T47D (cell line): ENCODE measurements around the gene STK38L.

ENCODE experiments used
- DNase-seq, 2 experiments: peaks; one replicate each; pipeline versions ENCODE4 v3.0.0 to v3.0.0-alpha.2; 2011 to 2012; ENCODE audit warnings: low read depth in 1 of 2, low spot score in 1 of 2
- JUND ChIP-seq: IDR thresholded peaks from 2 replicates; pipeline ENCODE4 v1.6.1; 2012; ENCODE audit warnings: low read depth
- in situ Hi-C: cut with HindIII; loops from 2 replicates; pipeline ENCODE4 v1.10.0; 2016; ENCODE audit warnings: low sequenced_read_pairs, low pct_unique_long_range_greater_than_20kb

Gene STK38L

GRCh38 chr12:27237790-27238771 lies 6.0 kb upstream of the STK38L start:
- DNase-seq = no peak
- in situ Hi-C loops = no loop called here

GRCh38 chr12:27243006-27243405 lies 1.1 kb upstream of the STK38L start:
- DNase-seq = no peak
- no peak for TF ChIP-seq JUND

More at GRCh38 chr12:27237790-27238771, 6.0 kb upstream of the STK38L start:
- no peak for TF ChIP-seq JUND

GRCh38 chr12:27244689-27245488 lies 803 bp downstream of the STK38L start:
- no peak for DNase-seq
- TF ChIP-seq JUND = no peak
- in situ Hi-C loops = no loop called here

More at GRCh38 chr12:27243006-27243405, 1.1 kb upstream of the STK38L start:
- in situ Hi-C loops = no loop called here

GRCh38 chr12:27246141-27246540 lies 2.1 kb downstream of the STK38L start:
- in situ Hi-C loops = no loop called here
- DNase-seq = no peak
- no peak for TF ChIP-seq JUND

- no peak for DNase-seq
- TF ChIP-seq JUND = no peak
- in situ Hi-C loops = no loop called here
Measured at GRCh38 chr12:27246774-27247173, 2.7 kb downstream of the STK38L start.

- in situ Hi-C loops = no loop called here
- DNase-seq = no peak
- TF ChIP-seq JUND = no peak
Measured at GRCh38 chr12:27252934-27253333, 8.8 kb downstream of the STK38L start.

- in situ Hi-C loops = no loop called here
- no peak for DNase-seq
- TF ChIP-seq JUND = no peak
Measured at GRCh38 chr12:27253347-27253746, 9.3 kb downstream of the STK38L start.

GRCh38 chr12:27255806-27256205 lies 11.7 kb downstream of the STK38L start:
- TF ChIP-seq JUND = no peak
- in situ Hi-C loops = no loop called here
- DNase-seq = no peak

- DNase-seq = no peak
- in situ Hi-C loops = no loop called here
- no peak for TF ChIP-seq JUND
Measured at GRCh38 chr12:27257104-27257843, 13.2 kb downstream of the STK38L start.

- DNase-seq = no peak
- in situ Hi-C loops = no loop called here
- no peak for TF ChIP-seq JUND
Measured at GRCh38 chr12:27260746-27261145, 16.7 kb downstream of the STK38L start.

- no peak for DNase-seq
- in situ Hi-C loops = no loop called here
- no peak for TF ChIP-seq JUND
Measured at GRCh38 chr12:27261866-27262265, 17.8 kb downstream of the STK38L start.

GRCh38 chr12:27270148-27270547 lies 26.1 kb downstream of the STK38L start:
- no peak for TF ChIP-seq JUND
- DNase-seq = no peak
- in situ Hi-C loops = no loop called here

GRCh38 chr12:27271206-27271605 lies 27.1 kb downstream of the STK38L start:
- no peak for TF ChIP-seq JUND
- in situ Hi-C loops = no loop called here
- no peak for DNase-seq
